GM15510 (cell line): Measurements from ENCODE around the gene DCDC2B.

ENCODE experiments used
- POLR2A ChIP-seq: IDR thresholded peaks from 3 replicates; pipeline ENCODE4 v1.6.1; 2011; ENCODE audit warnings: borderline replicate concordance; ENCODE audit not compliant: insufficient read length; ENCODE audit errors: extremely low read depth

Gene DCDC2B

GRCh38 chr1:32186491-32186890 is 22.4 kb upstream of the DCDC2B start:
- no peak for TF ChIP-seq POLR2A

- no peak for TF ChIP-seq POLR2A
These were observed 21.0 kb upstream of the DCDC2B start for GRCh38 chr1:32187850-32188249.

GRCh38 chr1:32192220-32192948 is 16.5 kb upstream of the DCDC2B start:
- no peak for TF ChIP-seq POLR2A

GRCh38 chr1:32194984-32195383 is 13.9 kb upstream of the DCDC2B start:
- no peak for TF ChIP-seq POLR2A

- no peak for TF ChIP-seq POLR2A
These were observed 13.4 kb upstream of the DCDC2B start for GRCh38 chr1:32195531-32195930.

GRCh38 chr1:32195972-32196823 is 12.7 kb upstream of the DCDC2B start:
- TF ChIP-seq POLR2A: no peak

GRCh38 chr1:32197074-32197473 is 11.8 kb upstream of the DCDC2B start:
- TF ChIP-seq POLR2A: no peak

- TF ChIP-seq POLR2A: no peak
These were observed 11.1 kb upstream of the DCDC2B start for GRCh38 chr1:32197837-32198236.

- no peak for TF ChIP-seq POLR2A
These were observed 10.4 kb upstream of the DCDC2B start for GRCh38 chr1:32198237-32199042.

- TF ChIP-seq POLR2A: no peak
These were observed 9.7 kb upstream of the DCDC2B start for GRCh38 chr1:32199043-32199716.

GRCh38 chr1:32199717-32200072 is 9.2 kb upstream of the DCDC2B start:
- TF ChIP-seq POLR2A: no peak

GRCh38 chr1:32200226-32201010 is 8.5 kb upstream of the DCDC2B start, which contains the start of gene CCDC28B:
Gene CCDC28B (plus strand): TSS chr1:32200595. CDS start chr1:32201936, 1,341 bp downstream.
- TF ChIP-seq POLR2A: peak; percentile 15

- TF ChIP-seq POLR2A: peak; percentile 36
These were observed 7.7 kb upstream of the DCDC2B start for GRCh38 chr1:32201011-32201855.
